Activated B cell treated with CpG ODN at 0.5 μM for 24 hours (primary cell): Measurements from ENCODE around the gene TMEM121. TPM values are rescaled to one million over a fixed set of nuclear protein-coding genes. Genes with fewer than 3 reads are reported as not detected.

Source experiments
- ATAC-seq: fragments of 200-7000 bp; cut with Tn5 transposase; one replicate; pipeline ENCODE4 v1.10.0; 2021; ENCODE audit warnings: low read depth, mild to moderate bottlenecking, moderate library complexity
- CTCF ChIA-PET: fragments of 350-600 bp; sonication (Branson Sonifier 250); formaldehyde crosslinking; loops from one replicate; lab custom pipeline; 2021; ENCODE audit warnings: antibody characterized with exemption; lab: Charles Lee
- POLR2A ChIA-PET: fragments of 350-600 bp; sonication (Branson Sonifier 250); formaldehyde crosslinking; loops from one replicate; lab custom pipeline; 2021; ENCODE audit warnings: antibody characterized with exemption; lab: Charles Lee
- DNase-seq: peaks from one replicate; pipeline ENCODE4 v3.0.0; 2022
- H3K27ac Mint-ChIP-seq: one replicate; pipeline ENCODE4 v1.8.0; 2020; ENCODE audit warnings: mixed read lengths
- H3K27me3 Mint-ChIP-seq: one replicate; pipeline ENCODE4 v1.8.0; 2021; ENCODE audit warnings: mixed read lengths
- H3K36me3 Mint-ChIP-seq: one replicate; pipeline ENCODE4 v1.8.0; 2021; ENCODE audit warnings: low read depth, mixed read lengths
- H3K4me1 Mint-ChIP-seq: one replicate; pipeline ENCODE4 v1.8.0; 2021; ENCODE audit warnings: mixed read lengths
- H3K4me3 Mint-ChIP-seq: one replicate; pipeline ENCODE4 v1.8.0; 2020; ENCODE audit warnings: mild to moderate bottlenecking, mixed read lengths
- H3K9me3 Mint-ChIP-seq: one replicate; pipeline ENCODE4 v1.8.0; 2020; ENCODE audit warnings: mixed read lengths
- intact Hi-C: fragments of 100-400 bp; cut with micrococcal nuclease; formaldehyde crosslinking; loops from one replicate; pipeline ENCODE4 v1.15.1; 2024
- total RNA-seq: library from RNA; stranded (reverse); gene quantifications from 2 replicates; pipeline ENCODE4 v1.2.3, GENCODE V29; 2022
- TF ChIP-seq, protein P1 (sequence below): fragments of 200-600 bp; IDR thresholded peaks from one replicate; pipeline ENCODE4 v1.8.0; 2022; ENCODE audit warnings: antibody characterized with exemption, mild to moderate bottlenecking

TMEM121 gene
- total RNA-seq, 1 donor from 2014 or later: 1.6 TPM

GRCh38 chr14:105482486-105483110, 43.8 kb upstream of the TMEM121 start:
- Mint-ChIP-seq H3K4me1 (peaks cover 67% of the 10 kb centered on the region), H3K27ac (peak overlapping the region; percentile 94), H3K36me3 (no peaks in the 10 kb centered on the region), H3K9me3 (no peaks in the 10 kb centered on the region), H3K4me3 (peak overlapping the region; percentile 66), H3K27me3 (no peaks in the 10 kb centered on the region)
- TF ChIP-seq, protein P1, sequence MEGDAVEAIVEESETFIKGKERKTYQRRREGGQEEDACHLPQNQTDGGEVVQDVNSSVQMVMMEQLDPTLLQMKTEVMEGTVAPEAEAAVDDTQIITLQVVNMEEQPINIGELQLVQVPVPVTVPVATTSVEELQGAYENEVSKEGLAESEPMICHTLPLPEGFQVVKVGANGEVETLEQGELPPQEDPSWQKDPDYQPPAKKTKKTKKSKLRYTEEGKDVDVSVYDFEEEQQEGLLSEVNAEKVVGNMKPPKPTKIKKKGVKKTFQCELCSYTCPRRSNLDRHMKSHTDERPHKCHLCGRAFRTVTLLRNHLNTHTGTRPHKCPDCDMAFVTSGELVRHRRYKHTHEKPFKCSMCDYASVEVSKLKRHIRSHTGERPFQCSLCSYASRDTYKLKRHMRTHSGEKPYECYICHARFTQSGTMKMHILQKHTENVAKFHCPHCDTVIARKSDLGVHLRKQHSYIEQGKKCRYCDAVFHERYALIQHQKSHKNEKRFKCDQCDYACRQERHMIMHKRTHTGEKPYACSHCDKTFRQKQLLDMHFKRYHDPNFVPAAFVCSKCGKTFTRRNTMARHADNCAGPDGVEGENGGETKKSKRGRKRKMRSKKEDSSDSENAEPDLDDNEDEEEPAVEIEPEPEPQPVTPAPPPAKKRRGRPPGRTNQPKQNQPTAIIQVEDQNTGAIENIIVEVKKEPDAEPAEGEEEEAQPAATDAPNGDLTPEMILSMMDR: no peak
- ChIA-PET CTCF (interaction anchor here (1.4 kb wide), 1 partner anchor 79 kb away, joined by 3 read pairs; no protein-coding TSS in a partner anchor), POLR2A (no interaction called here)
- DNase-seq (no peak), ATAC-seq (no peak)
- intact Hi-C loops: no loop called here

GRCh38 chr14:105483300-105484068, 42.9 kb upstream of the TMEM121 start:
- no peaks in the 10 kb centered on the region for H3K27me3 Mint-ChIP-seq
- ATAC-seq: no peak
- TF ChIP-seq, protein P1: no peak
- H3K4me1 Mint-ChIP-seq: peaks cover 74% of the 10 kb centered on the region
- POLR2A ChIA-PET: interaction anchor here (0.6 kb wide), 1 partner anchor 145 kb away, joined by 3 read pairs; no protein-coding TSS in a partner anchor
- CTCF ChIA-PET: no interaction called here
- H3K4me3 Mint-ChIP-seq: no peak overlapping the region
- H3K36me3 Mint-ChIP-seq: no peaks in the 10 kb centered on the region
- no peaks in the 10 kb centered on the region for H3K9me3 Mint-ChIP-seq
- peak overlapping the region; percentile 59 for H3K27ac Mint-ChIP-seq
- intact Hi-C loops: no loop called here
- no peak for DNase-seq

DNA sequence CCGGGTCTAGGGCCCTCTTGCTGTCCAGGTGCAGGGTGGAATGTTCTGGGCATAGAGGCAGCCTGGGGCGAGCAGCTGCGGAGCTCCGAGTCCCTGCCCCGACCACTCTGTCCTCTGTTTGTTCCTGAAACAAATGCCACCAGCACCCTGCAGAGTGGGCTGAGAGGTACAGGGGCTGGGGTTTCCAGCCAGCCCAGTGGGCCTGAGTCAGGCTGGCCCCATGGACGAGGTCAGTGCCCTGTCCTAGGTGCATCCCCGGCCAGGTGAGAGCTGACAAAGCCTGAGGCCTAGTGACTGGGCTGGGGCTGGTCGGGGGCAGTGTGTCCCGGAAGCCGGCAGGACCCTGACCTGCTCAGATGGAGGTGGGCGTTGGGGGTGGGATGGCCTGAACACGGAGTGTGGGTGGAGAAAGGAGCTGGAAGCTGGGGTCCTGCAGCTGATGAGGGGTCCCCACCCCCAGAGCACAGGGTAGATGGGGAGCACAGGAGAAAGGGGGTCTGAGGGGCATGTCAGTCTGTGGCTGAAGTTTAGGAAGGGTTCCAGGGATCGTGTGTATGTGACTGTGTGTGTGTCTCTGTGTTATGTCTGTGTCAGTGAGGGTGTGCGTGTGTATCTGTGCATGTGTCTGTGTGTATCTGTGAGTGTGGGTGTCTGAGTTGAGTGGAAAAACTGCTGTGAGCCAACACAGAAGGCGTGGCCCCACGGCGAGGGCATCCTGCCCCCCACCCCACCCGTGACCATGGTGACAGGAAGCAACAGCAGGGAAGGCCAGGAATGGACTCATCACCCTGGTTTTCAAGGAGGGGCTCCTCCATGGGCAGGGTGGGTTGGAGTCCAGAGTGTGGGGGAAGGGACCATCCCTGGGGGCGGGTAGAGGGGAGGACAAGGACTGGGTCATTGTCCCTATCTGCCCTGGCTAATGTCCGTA, 42.0 kb upstream of the TMEM121 start:
- POLR2A ChIA-PET: interaction anchor here (0.6 kb wide), 1 partner anchor 144 kb away, joined by 3 read pairs; no protein-coding TSS in a partner anchor
- peaks cover 78% of the 10 kb centered on the region for H3K4me1 Mint-ChIP-seq
- CTCF ChIA-PET: no interaction called here
- H3K27ac Mint-ChIP-seq: peak overlapping the region; percentile 67
- no peak for DNase-seq
- TF ChIP-seq, protein P1: no peak
- no peaks in the 10 kb centered on the region for H3K27me3 Mint-ChIP-seq
- intact Hi-C loops: no loop called here
- H3K36me3 Mint-ChIP-seq: no peaks in the 10 kb centered on the region
- no peak for ATAC-seq
- peak overlapping the region; percentile 42 for H3K4me3 Mint-ChIP-seq
- no peaks in the 10 kb centered on the region for H3K9me3 Mint-ChIP-seq

GRCh38 chr14:105484997-105485393, 41.4 kb upstream of the TMEM121 start:
- ChIA-PET CTCF (no interaction called here), POLR2A (no interaction called here)
- no peaks in the 10 kb centered on the region for H3K9me3 Mint-ChIP-seq
- peaks cover 76% of the 10 kb centered on the region for H3K4me1 Mint-ChIP-seq
- ATAC-seq (no peak), DNase-seq (no peak)
- peak overlapping the region; percentile 81 for H3K27ac Mint-ChIP-seq
- H3K27me3 Mint-ChIP-seq: no peaks in the 10 kb centered on the region
- intact Hi-C loops: no loop called here
- TF ChIP-seq, protein P1: no peak
- no peaks in the 10 kb centered on the region for H3K36me3 Mint-ChIP-seq
- no peak overlapping the region for H3K4me3 Mint-ChIP-seq
